GM18526 (cell line): ENCODE results near the gene GGTLC2.
"Not testable (repeated sequence)": the region's sequence is repeated elsewhere in the genome, so short reads cannot be mapped to it uniquely, and the experiment has no call there.

Experiments
- POLR2A ChIP-seq: IDR thresholded peaks from 3 replicates; pipeline ENCODE4 v1.6.1; 2011; ENCODE audit not compliant: insufficient read length; ENCODE audit errors: extremely low read depth

GGTLC2 gene

GRCh38 chr22:22644314-22644713 is at the start of gene GGTLC2:
Gene GGTLC2 (plus strand): TSS chr22:22644614. CDS start chr22:22646346, 1,732 bp downstream.
- not testable (repeated sequence) for TF ChIP-seq POLR2A

GRCh38 chr22:22595001-22595835 is 49.2 kb upstream of the GGTLC2 start:
- TF ChIP-seq POLR2A, result no peak

GRCh38 chr22:22598144-22598543 is 46.3 kb upstream of the GGTLC2 start:
- TF ChIP-seq POLR2A, result no peak

GRCh38 chr22:22599248-22599647 is 45.2 kb upstream of the GGTLC2 start:
- no peak for TF ChIP-seq POLR2A

- no peak for TF ChIP-seq POLR2A
Observed at GRCh38 chr22:22600531-22601261, 43.7 kb upstream of the GGTLC2 start.

- no peak for TF ChIP-seq POLR2A
Observed at GRCh38 chr22:22603470-22603947, 40.9 kb upstream of the GGTLC2 start.

- TF ChIP-seq POLR2A, result no peak
Observed at GRCh38 chr22:22604326-22605073, 39.9 kb upstream of the GGTLC2 start.

GRCh38 chr22:22605074-22605404 is 39.4 kb upstream of the GGTLC2 start:
- TF ChIP-seq POLR2A, result no peak

- TF ChIP-seq POLR2A, result no peak
Observed at GRCh38 chr22:22609291-22609690, 35.1 kb upstream of the GGTLC2 start.

- TF ChIP-seq POLR2A, result no peak
Observed at GRCh38 chr22:22612516-22612915, 31.9 kb upstream of the GGTLC2 start.

- no peak for TF ChIP-seq POLR2A
Observed at GRCh38 chr22:22614065-22614464, 30.3 kb upstream of the GGTLC2 start.

- no peak for TF ChIP-seq POLR2A
Observed at GRCh38 chr22:22616636-22617035, 27.8 kb upstream of the GGTLC2 start.

GRCh38 chr22:22618448-22618847 is 26.0 kb upstream of the GGTLC2 start:
- TF ChIP-seq POLR2A, result no peak

- TF ChIP-seq POLR2A, result no peak
Observed at GRCh38 chr22:22618923-22619322, 25.5 kb upstream of the GGTLC2 start.

GRCh38 chr22:22619765-22620414 is 24.5 kb upstream of the GGTLC2 start:
- no peak for TF ChIP-seq POLR2A

GRCh38 chr22:22655452-22656290 is 11.3 kb downstream of the GGTLC2 start:
- TF ChIP-seq POLR2A, result no peak
